Endometrial microvascular endothelial cells (primary cell): ENCODE measurements around the gene CHN1. TPM values are rescaled to one million over a fixed set of nuclear protein-coding genes. Genes with fewer than 3 reads are reported as not detected.

Experiments
- in situ Hi-C: cut with HindIII; loops from 2 replicates; pipeline ENCODE4 v1.10.0; 2017; ENCODE audit warnings: low sequenced_read_pairs, low pct_unique_long_range_greater_than_20kb; ENCODE audit errors: inconsistent ontology term
- total RNA-seq: library from RNA; depleted of rRNA; stranded (reverse); fragments of >200 nt; gene quantifications from one replicate; pipeline ENCODE4 v1.2.3, GENCODE V29; 2015; ENCODE audit errors: inconsistent ontology term

CHN1 gene
- total RNA-seq, 1 donor from 2014 or later = 26.0 TPM

GRCh38 chr2:174764280-174765255, 240.6 kb downstream of the CHN1 start, which contains the start of gene CHRNA1:
Gene CHRNA1 (minus strand): TSS chr2:174764472. CDS start chr2:174764394, 78 bp downstream.
- in situ Hi-C loops = no loop called here

- in situ Hi-C loops = no loop called here
Observed at GRCh38 chr2:174763780-174764179, 241.4 kb downstream of the CHN1 start.

GRCh38 chr2:174762464-174762863, 242.7 kb downstream of the CHN1 start:
- in situ Hi-C loops = no loop called here

DNA sequence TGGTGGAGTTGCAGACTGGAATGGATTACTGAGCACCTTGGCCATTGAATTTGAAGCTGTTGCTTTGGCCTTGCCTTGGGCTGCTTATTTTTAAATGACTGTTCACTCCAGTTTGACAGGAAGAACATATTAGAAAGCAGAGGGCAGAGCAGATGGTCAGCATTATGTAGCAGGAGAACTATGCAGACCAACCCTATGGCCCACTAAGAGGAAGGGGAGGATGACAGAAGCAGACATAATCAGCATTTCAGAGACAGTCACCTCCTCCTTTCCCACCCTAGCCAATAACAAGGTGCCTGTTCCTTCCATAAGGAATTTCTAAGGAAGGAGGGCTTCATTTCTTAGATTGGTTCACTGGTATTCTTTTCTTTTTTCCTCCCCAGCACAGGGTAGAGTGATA, 243.3 kb downstream of the CHN1 start:
- in situ Hi-C loops = no loop called here

DNA sequence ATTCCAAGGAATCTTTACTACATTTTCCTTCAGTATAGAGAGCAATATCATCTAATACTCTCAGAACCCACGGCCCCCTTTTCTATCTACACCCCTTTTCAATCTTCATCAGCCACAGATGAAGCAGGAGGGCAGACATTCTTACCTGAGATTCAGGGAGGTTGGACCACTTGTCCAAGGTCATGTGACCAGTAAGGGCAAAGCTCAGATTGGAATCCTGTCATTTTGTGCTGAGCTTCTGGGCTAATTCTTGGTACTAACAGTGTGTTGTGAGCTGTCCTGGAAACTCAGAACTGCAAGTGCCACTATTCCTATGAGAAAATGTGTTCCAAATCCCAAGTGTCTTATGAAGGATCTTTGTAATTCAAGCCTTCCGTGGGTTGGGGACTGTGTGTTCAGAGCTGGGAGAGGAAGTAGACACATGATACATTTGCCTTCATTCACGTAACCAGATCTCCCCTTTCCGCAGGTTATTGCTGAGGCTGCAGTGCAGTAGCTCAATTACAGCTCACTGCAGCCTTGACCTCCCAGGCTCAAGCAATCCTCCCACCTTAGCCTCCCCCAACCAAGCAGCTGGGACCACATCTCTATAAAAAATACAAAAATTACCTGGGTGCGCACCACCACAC, 244.2 kb downstream of the CHN1 start:
- in situ Hi-C loops = no loop called here

- in situ Hi-C loops = no loop called here
Observed at GRCh38 chr2:174759381-174760065, 245.7 kb downstream of the CHN1 start.

DNA sequence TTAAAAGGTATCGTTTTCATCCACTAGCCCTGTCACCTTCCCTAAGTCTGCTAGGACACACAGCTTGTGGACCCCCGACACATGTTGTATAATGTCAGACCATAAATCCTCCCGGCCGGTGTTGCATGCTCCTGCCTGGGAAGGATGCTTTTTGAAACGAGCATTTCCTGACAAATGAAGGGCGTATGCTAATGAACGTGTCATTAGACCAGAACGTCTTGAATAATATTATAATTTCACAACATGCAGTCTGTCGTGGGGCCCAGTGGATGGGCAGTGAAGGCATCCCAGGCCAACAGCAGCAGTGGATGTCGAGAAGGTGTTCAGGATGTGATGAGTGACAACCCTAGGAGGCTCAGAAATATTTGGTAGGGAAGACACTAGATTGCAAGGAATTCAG, 248.4 kb downstream of the CHN1 start:
- in situ Hi-C loops = no loop called here

DNA sequence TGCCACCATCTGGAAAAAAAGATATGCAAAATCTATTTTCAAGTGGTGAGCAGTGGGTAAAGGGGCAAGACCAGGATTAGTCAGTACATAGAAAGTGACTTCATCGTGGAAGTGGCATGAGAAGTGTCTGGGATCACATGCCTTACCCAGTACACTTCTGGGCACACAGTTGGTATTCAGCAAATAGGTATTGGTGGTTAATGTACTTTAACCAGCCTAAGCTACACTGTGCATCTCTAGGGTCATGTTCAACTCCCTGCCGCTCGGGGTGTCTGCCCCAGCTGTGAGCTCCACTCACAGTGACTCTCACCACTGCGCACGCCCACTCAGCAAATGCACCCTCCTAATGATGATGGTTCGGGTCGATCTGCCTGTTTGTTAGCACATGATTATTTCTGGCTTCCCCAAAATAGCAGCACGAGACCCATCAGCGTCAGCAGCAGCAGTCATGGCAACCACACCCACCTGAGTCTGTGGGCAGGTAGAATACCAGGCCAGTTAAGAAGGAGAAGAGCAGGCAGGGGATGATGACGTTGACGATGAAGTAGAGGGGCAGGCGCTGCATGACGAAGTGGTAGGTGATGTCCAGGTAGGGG, 252.0 kb downstream of the CHN1 start:
- in situ Hi-C loops = no loop called here

DNA sequence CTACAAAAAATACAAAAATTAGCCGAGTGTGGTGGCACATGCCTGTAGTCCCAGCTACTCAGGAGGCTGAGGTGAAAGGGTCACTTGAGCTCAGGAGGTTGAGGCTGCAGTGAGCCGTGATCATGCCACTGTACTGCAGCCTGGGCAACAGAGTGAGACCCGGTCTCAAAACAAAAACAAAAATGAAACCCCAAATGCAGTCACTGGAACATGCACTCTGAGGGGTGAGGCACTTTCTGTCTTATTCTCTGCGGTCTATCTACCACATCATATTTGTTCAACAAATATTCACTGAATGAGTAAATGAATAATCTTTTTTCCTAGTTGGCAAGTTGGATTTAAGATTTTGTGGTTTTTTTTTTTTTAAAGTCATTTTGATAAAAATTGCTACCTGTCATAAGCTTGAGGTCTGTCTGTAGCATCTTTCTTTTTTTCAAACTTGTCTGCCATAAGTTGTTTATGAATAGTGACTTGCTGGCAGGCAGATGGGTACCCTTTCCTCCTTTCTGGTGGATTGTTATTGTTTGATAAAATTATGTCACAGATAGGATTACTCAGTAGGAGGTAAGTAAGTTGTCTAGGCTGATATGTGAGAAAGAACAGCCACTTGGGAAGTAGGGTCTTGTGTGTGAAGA, 252.7 kb downstream of the CHN1 start:
- in situ Hi-C loops = no loop called here

GRCh38 chr2:174750923-174751441, 254.2 kb downstream of the CHN1 start:
- in situ Hi-C loops = no loop called here

DNA sequence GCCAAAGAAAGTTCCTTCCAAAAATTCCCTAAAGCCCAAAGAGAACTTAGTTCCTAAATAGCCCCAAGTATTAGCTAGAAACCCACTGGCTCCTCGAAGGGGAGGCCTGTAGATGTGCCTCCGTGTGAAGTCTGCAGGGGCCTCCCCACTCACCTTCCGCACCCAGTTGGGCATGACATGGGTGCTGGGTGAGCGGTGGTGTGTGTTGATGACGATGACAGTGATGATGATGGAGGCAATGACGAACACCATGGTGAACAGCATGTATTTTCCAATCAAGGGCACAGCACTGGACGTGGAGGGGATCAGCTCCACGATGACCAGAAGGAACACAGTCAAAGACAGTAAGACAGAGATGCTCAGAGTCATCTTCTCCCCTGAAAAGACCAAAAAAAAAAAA, 255.4 kb downstream of the CHN1 start:
- in situ Hi-C loops = no loop called here

DNA sequence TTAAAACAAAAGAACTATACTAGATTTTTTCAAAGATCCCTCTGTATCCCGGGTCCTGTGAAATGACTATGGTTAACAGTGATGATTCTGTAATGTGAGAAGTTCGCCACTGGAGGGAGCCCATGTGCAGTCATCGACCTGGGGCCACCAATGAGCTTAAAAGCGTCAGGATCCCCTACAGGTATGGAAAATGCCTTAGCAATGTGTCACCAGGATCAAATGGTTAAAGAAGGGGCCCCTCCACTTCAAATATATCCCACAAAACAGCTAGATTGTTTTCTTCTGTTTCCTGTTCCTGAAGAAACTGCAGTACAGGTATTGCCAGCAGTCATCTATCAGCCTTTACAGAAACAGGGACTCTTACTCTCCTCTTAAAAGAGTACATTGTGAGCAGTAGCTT, 256.2 kb downstream of the CHN1 start:
- in situ Hi-C loops = no loop called here

Other genes with a start within 250 kb of the CHN1 start
- not detected for gene CHRNA1, start 240.9 kb downstream of the CHN1 start, total RNA-seq
- 36.9 TPM for gene ATF2, start 162.8 kb upstream of the CHN1 start, total RNA-seq
- 166 TPM for gene ATP5MC3, start 176.3 kb upstream of the CHN1 start, total RNA-seq